Activated naive CD4-positive, alpha-beta T cell treated with anti-CD3 and anti-CD28 coated beads, Interleukin-2, amount 10 ng/mL, durations not matched to agents 7 days and 5 days (primary cell): ENCODE results near the gene CLASRP.

Source experiments
- CTCF ChIA-PET: fragments of 350-600 bp; sonication (Branson Sonifier 250); formaldehyde crosslinking; loops from one replicate; lab custom pipeline; 2021; ENCODE audit warnings: antibody characterized with exemption; lab: Charles Lee
- DNase-seq: peaks from one replicate; pipeline ENCODE4 v3.0.0-alpha.2; 2020
- H3K27ac Mint-ChIP-seq: one replicate; pipeline ENCODE4 v1.8.0; 2021; ENCODE audit warnings: mild to moderate bottlenecking, moderate library complexity, mixed read lengths
- H3K27me3 Mint-ChIP-seq: one replicate; pipeline ENCODE4 v1.8.0; 2021; ENCODE audit warnings: mild to moderate bottlenecking, mixed read lengths
- H3K36me3 Mint-ChIP-seq: one replicate; pipeline ENCODE4 v1.8.0; 2021; ENCODE audit warnings: mixed read lengths
- H3K4me1 Mint-ChIP-seq: one replicate; pipeline ENCODE4 v1.8.0; 2021; ENCODE audit warnings: mixed read lengths
- H3K4me3 Mint-ChIP-seq: one replicate; pipeline ENCODE4 v1.8.0; 2021; ENCODE audit warnings: mild to moderate bottlenecking, moderate library complexity, mixed read lengths
- H3K9me3 Mint-ChIP-seq: one replicate; pipeline ENCODE4 v1.8.0; 2021; ENCODE audit warnings: mixed read lengths

The CLASRP gene

GRCh38 chr19:45059258-45059965 is 20.6 kb downstream of the CLASRP start:
- peak; percentile 91 for DNase-seq
- Mint-ChIP-seq H3K27me3 (no peaks in the 10 kb centered on the region), H3K9me3 (no peaks in the 10 kb centered on the region), H3K4me1 (peaks cover 2% of the 10 kb centered on the region), H3K27ac (peak overlapping the region; percentile 55), H3K36me3 (peaks cover 48% of the 10 kb centered on the region), H3K4me3 (no peak overlapping the region)
- CTCF ChIA-PET = interaction anchor here (0.5 to 3.8 kb wide), 20 partner anchors 9 to 371 kb away, joined by 3 to 22 read pairs (median 4); partner anchors contain the start of genes CLASRP and RELB

- peaks cover 2% of the 10 kb centered on the region for H3K4me1 Mint-ChIP-seq
- peaks cover 45% of the 10 kb centered on the region for H3K36me3 Mint-ChIP-seq
- no peak overlapping the region for H3K4me3 Mint-ChIP-seq
- no peak overlapping the region for H3K27ac Mint-ChIP-seq
- CTCF ChIA-PET = interaction anchor here (0.6 to 0.7 kb wide), 2 partner anchors 41 to 142 kb away, joined by 3 read pairs; no protein-coding TSS in a partner anchor
- DNase-seq = no peak
- H3K9me3 Mint-ChIP-seq = no peaks in the 10 kb centered on the region
- no peaks in the 10 kb centered on the region for H3K27me3 Mint-ChIP-seq
Measured at GRCh38 chr19:45061965-45062364, 23.1 kb downstream of the CLASRP start.

GRCh38 chr19:45063851-45064801 is 25.3 kb downstream of the CLASRP start:
- Mint-ChIP-seq H3K4me3 (no peak overlapping the region), H3K4me1 (peaks cover 2% of the 10 kb centered on the region), H3K36me3 (peaks cover 34% of the 10 kb centered on the region), H3K27ac (no peak overlapping the region), H3K27me3 (no peaks in the 10 kb centered on the region), H3K9me3 (no peaks in the 10 kb centered on the region)
- DNase-seq = no peak
- CTCF ChIA-PET = no interaction called here

GRCh38 chr19:45066921-45067661 is 28.2 kb downstream of the CLASRP start:
- CTCF ChIA-PET = no interaction called here
- Mint-ChIP-seq H3K4me3 (no peak overlapping the region), H3K9me3 (no peaks in the 10 kb centered on the region), H3K4me1 (no peaks in the 10 kb centered on the region), H3K36me3 (peaks cover 31% of the 10 kb centered on the region), H3K27me3 (no peaks in the 10 kb centered on the region), H3K27ac (no peak overlapping the region)
- no peak for DNase-seq

GRCh38 chr19:45068041-45068440 is 29.2 kb downstream of the CLASRP start:
- DNase-seq = no peak
- Mint-ChIP-seq H3K36me3 (peaks cover 27% of the 10 kb centered on the region), H3K4me1 (no peaks in the 10 kb centered on the region), H3K27me3 (no peaks in the 10 kb centered on the region), H3K9me3 (no peaks in the 10 kb centered on the region), H3K4me3 (no peak overlapping the region), H3K27ac (no peak overlapping the region)
- CTCF ChIA-PET = interaction anchor here (1.1 kb wide), 1 partner anchor 9 kb away, joined by 3 read pairs; no protein-coding TSS in a partner anchor

GRCh38 chr19:45069056-45069455 is 30.2 kb downstream of the CLASRP start:
- H3K36me3 Mint-ChIP-seq = peaks cover 26% of the 10 kb centered on the region
- CTCF ChIA-PET = interaction anchor here (1.1 kb wide), 1 partner anchor 10 kb away, joined by 3 read pairs; no protein-coding TSS in a partner anchor
- H3K27me3 Mint-ChIP-seq = no peaks in the 10 kb centered on the region
- H3K27ac Mint-ChIP-seq = no peak overlapping the region
- no peak overlapping the region for H3K4me3 Mint-ChIP-seq
- no peaks in the 10 kb centered on the region for H3K9me3 Mint-ChIP-seq
- H3K4me1 Mint-ChIP-seq = no peaks in the 10 kb centered on the region
- no peak for DNase-seq

- Mint-ChIP-seq H3K36me3 (peaks cover 22% of the 10 kb centered on the region), H3K4me1 (peaks cover 7% of the 10 kb centered on the region), H3K27me3 (no peaks in the 10 kb centered on the region), H3K4me3 (no peak overlapping the region), H3K9me3 (no peaks in the 10 kb centered on the region), H3K27ac (no peak overlapping the region)
- CTCF ChIA-PET = no interaction called here
- DNase-seq = no peak
Measured at GRCh38 chr19:45070214-45070613, 31.4 kb downstream of the CLASRP start.

GRCh38 chr19:45070861-45071544 is 32.2 kb downstream of the CLASRP start:
- Mint-ChIP-seq H3K36me3 (peaks cover 22% of the 10 kb centered on the region), H3K4me3 (no peak overlapping the region), H3K27ac (no peak overlapping the region), H3K27me3 (no peaks in the 10 kb centered on the region), H3K4me1 (peaks cover 10% of the 10 kb centered on the region), H3K9me3 (no peaks in the 10 kb centered on the region)
- no peak for DNase-seq
- CTCF ChIA-PET = no interaction called here

- no peak overlapping the region for H3K4me3 Mint-ChIP-seq
- peaks cover 12% of the 10 kb centered on the region for H3K4me1 Mint-ChIP-seq
- DNase-seq = no peak
- CTCF ChIA-PET = no interaction called here
- no peak overlapping the region for H3K27ac Mint-ChIP-seq
- no peaks in the 10 kb centered on the region for H3K9me3 Mint-ChIP-seq
- H3K27me3 Mint-ChIP-seq = no peaks in the 10 kb centered on the region
- H3K36me3 Mint-ChIP-seq = peaks cover 22% of the 10 kb centered on the region
Measured at GRCh38 chr19:45071545-45071938, 32.7 kb downstream of the CLASRP start.

- CTCF ChIA-PET = no interaction called here
- no peak for DNase-seq
- Mint-ChIP-seq H3K9me3 (no peaks in the 10 kb centered on the region), H3K4me3 (no peak overlapping the region), H3K36me3 (peaks cover 19% of the 10 kb centered on the region), H3K4me1 (peaks cover 19% of the 10 kb centered on the region), H3K27me3 (no peaks in the 10 kb centered on the region), H3K27ac (no peak overlapping the region)
Measured at GRCh38 chr19:45071969-45072790, 33.3 kb downstream of the CLASRP start.

- CTCF ChIA-PET = interaction anchor here (0.7 to 1.2 kb wide), 3 partner anchors 9 to 86 kb away, joined by 3 to 4 read pairs (median 3); no protein-coding TSS in a partner anchor
- Mint-ChIP-seq H3K9me3 (no peaks in the 10 kb centered on the region), H3K4me1 (peaks cover 37% of the 10 kb centered on the region), H3K27ac (peak overlapping the region; percentile 56), H3K4me3 (peak overlapping the region; percentile 40), H3K36me3 (peaks cover 14% of the 10 kb centered on the region), H3K27me3 (no peaks in the 10 kb centered on the region)
- DNase-seq = no peak
Measured at GRCh38 chr19:45074744-45075300, 36.0 kb downstream of the CLASRP start.

- H3K4me1 Mint-ChIP-seq = peaks cover 44% of the 10 kb centered on the region
- CTCF ChIA-PET = interaction anchor here (1.2 kb wide), 1 partner anchor 10 kb away, joined by 3 read pairs; no protein-coding TSS in a partner anchor
- H3K9me3 Mint-ChIP-seq = no peaks in the 10 kb centered on the region
- H3K4me3 Mint-ChIP-seq = peak overlapping the region; percentile 76
- H3K36me3 Mint-ChIP-seq = peaks cover 8% of the 10 kb centered on the region
- peak; percentile 68 for DNase-seq
- no peaks in the 10 kb centered on the region for H3K27me3 Mint-ChIP-seq
- peak overlapping the region; percentile 76 for H3K27ac Mint-ChIP-seq
Measured at GRCh38 chr19:45075301-45076028, 36.6 kb downstream of the CLASRP start.
